ENCODE results near the gene COL13A1.

GRCh38 chr10:69844698-69845097 is 43.0 kb downstream of the COL13A1 start:
- TF ChIP-seq CTCF (IDR thresholded peaks at IDR 0.05; ENCODE audit: insufficient read depth, low read depth, low read length) (no peak), EZH2 (IDR thresholded peaks at IDR 0.05; ENCODE audit: insufficient read depth, low read length) (no peak)

Measured in astrocyte (in vitro differentiated cells and primary cell).